HG02798 (cell line): Measurements from ENCODE around the gene IGSF6.
"Not testable (repeated sequence)": the region's sequence is repeated elsewhere in the genome, so short reads cannot be mapped to it uniquely, and the experiment has no call there.

Source experiments
- ATAC-seq: cut with Tn5 transposase; IDR thresholded peaks from one replicate; pipeline ENCODE4 v1.9.1; 2021; ENCODE audit warnings: mild to moderate bottlenecking; ENCODE audit not compliant: unreplicated experiment, poor library complexity

IGSF6 gene

GRCh38 chr16:21630866-21631265, 21.5 kb downstream of the IGSF6 start:
- not testable (repeated sequence) for ATAC-seq

- not testable (repeated sequence) for ATAC-seq
These were observed 22.5 kb downstream of the IGSF6 start for GRCh38 chr16:21629616-21630539.

- ATAC-seq, result no peak
These were observed 23.6 kb downstream of the IGSF6 start for GRCh38 chr16:21628772-21629171.

GRCh38 chr16:21628121-21628726, 24.2 kb downstream of the IGSF6 start:
- ATAC-seq, result no peak

- ATAC-seq, result no peak
These were observed 25.6 kb downstream of the IGSF6 start for GRCh38 chr16:21626659-21627277.

GRCh38 chr16:21625026-21625425, 27.4 kb downstream of the IGSF6 start:
- ATAC-seq, result no peak

- ATAC-seq, result no peak
These were observed 29.9 kb downstream of the IGSF6 start for GRCh38 chr16:21622545-21622944.

GRCh38 chr16:21620592-21620991, 31.8 kb downstream of the IGSF6 start:
- ATAC-seq, result no peak

- no peak for ATAC-seq
These were observed 32.5 kb downstream of the IGSF6 start for GRCh38 chr16:21619765-21620425.

GRCh38 chr16:21618281-21618680, 34.1 kb downstream of the IGSF6 start:
- no peak for ATAC-seq

- no peak for ATAC-seq
These were observed 34.8 kb downstream of the IGSF6 start for GRCh38 chr16:21617607-21618006.

- no peak for ATAC-seq
These were observed 37.5 kb downstream of the IGSF6 start for GRCh38 chr16:21614896-21615295.

- no peak for ATAC-seq
These were observed 38.6 kb downstream of the IGSF6 start for GRCh38 chr16:21613781-21614180.

GRCh38 chr16:21613361-21613760, 39.0 kb downstream of the IGSF6 start:
- no peak for ATAC-seq

- ATAC-seq, result no peak
These were observed 40.6 kb downstream of the IGSF6 start for GRCh38 chr16:21611556-21612384.

GRCh38 chr16:21611198-21611555, 41.2 kb downstream of the IGSF6 start:
- no peak for ATAC-seq

GRCh38 chr16:21610766-21611165, 41.6 kb downstream of the IGSF6 start:
- no peak for ATAC-seq

GRCh38 chr16:21610006-21610544, 42.3 kb downstream of the IGSF6 start:
- ATAC-seq, result no peak

GRCh38 chr16:21608639-21609328, 43.6 kb downstream of the IGSF6 start:
- no peak for ATAC-seq
